Measurements from ENCODE around the gene DLEU7.

The DLEU7 gene

GRCh38 chr13:50788551-50789210 is 54.8 kb downstream of the DLEU7 start:
- DNase-seq = no peak

GRCh38 chr13:50787316-50788195 is 55.9 kb downstream of the DLEU7 start:
- no peak for DNase-seq

GRCh38 chr13:50783717-50784290 is 59.7 kb downstream of the DLEU7 start:
- no peak for DNase-seq

GRCh38 chr13:50783066-50783465 is 60.4 kb downstream of the DLEU7 start:
- no peak for DNase-seq

- no peak for DNase-seq
These were observed 63.1 kb downstream of the DLEU7 start for GRCh38 chr13:50780201-50781015.

GRCh38 chr13:50779443-50780200 is 63.9 kb downstream of the DLEU7 start:
- no peak for DNase-seq

Measured in activated CD4-positive, alpha-beta T cell treated with anti-CD3 and anti-CD28 coated beads, Interleukin-10, Interleukin-2, amounts not matched to agents 100 ng/mL and 50 ng/mL, durations not matched to agents 16 hours and 8 hours (primary cell).